CD4-positive, alpha-beta memory T cell (primary cell): ENCODE data around the gene ATP11C. TPM values are rescaled to one million over a fixed set of nuclear protein-coding genes. Genes with fewer than 3 reads are reported as not detected.
"Not testable (repeated sequence)": the region's sequence is repeated elsewhere in the genome, so short reads cannot be mapped to it uniquely, and the experiment has no call there.

ENCODE experiments used
- CTCF ChIA-PET: fragments of 350-600 bp; sonication (Branson Sonifier 250); formaldehyde crosslinking; loops from one replicate; lab custom pipeline; 2021; ENCODE audit warnings: inconsistent platforms; ENCODE audit not compliant: partially characterized antibody; lab: Charles Lee
- POLR2A ChIA-PET: fragments of 350-600 bp; sonication (Branson Sonifier 250); formaldehyde crosslinking; loops from one replicate; lab custom pipeline; 2021; ENCODE audit not compliant: partially characterized antibody; lab: Charles Lee
- DNase-seq, 5 donors: peaks; one replicate each; pipeline versions ENCODE4 v3.0.0 to v3.0.0-alpha.2; 2020 to 2022; ENCODE audit warnings: mixed read lengths in 1 of 5
- H3K27ac ChIP-seq: one replicate; pipeline ENCODE4 v1.7.0; 2013; ENCODE audit warnings: low read depth, low read length
- H3K27me3 ChIP-seq: 2 replicates; pipeline ENCODE4 v1.7.0; 2013; ENCODE audit warnings: mild to moderate bottlenecking, low read length, moderate library complexity; ENCODE audit not compliant: insufficient read depth
- H3K36me3 ChIP-seq: 2 replicates; pipeline ENCODE4 v1.7.0; 2013; ENCODE audit warnings: mild to moderate bottlenecking, low read length, moderate library complexity; ENCODE audit not compliant: insufficient read depth
- H3K4me1 ChIP-seq: 2 replicates; pipeline ENCODE4 v1.7.0; 2013; ENCODE audit warnings: mild to moderate bottlenecking, low read length, moderate library complexity; ENCODE audit not compliant: insufficient read depth
- H3K4me3 ChIP-seq, 2 donors: one replicate each; pipeline ENCODE4 v1.7.0; 2013; ENCODE audit warnings: low read length in 2 of 2, mild to moderate bottlenecking in 1 of 2
- H3K9me3 ChIP-seq, 2 donors: one replicate each; pipeline ENCODE4 v1.7.0; 2013; ENCODE audit warnings: low read length in 2 of 2, control low read depth in 1 of 2; ENCODE audit not compliant: control insufficient read depth in 1 of 2
- H3K27ac Mint-ChIP-seq, 7 donors: one replicate each; pipeline ENCODE4 v1.8.0; 2020 to 2021; ENCODE audit warnings: mixed read lengths in 7 of 7, mild to moderate bottlenecking in 6 of 7, inconsistent platforms in 3 of 7, moderate library complexity in 3 of 7
- H3K27me3 Mint-ChIP-seq, 2 donors: one replicate each; pipeline ENCODE4 v1.8.0; 2020 to 2021; ENCODE audit warnings: mixed read lengths in 2 of 2
- H3K36me3 Mint-ChIP-seq, 2 donors: one replicate each; pipeline ENCODE4 v1.8.0; 2020 to 2021; ENCODE audit warnings: mixed read lengths in 2 of 2, inconsistent platforms in 1 of 2, mild to moderate bottlenecking in 1 of 2
- H3K4me1 Mint-ChIP-seq, 4 donors: one replicate each; pipeline ENCODE4 v1.8.0; 2020 to 2021; ENCODE audit warnings: mixed read lengths in 4 of 4, mild to moderate bottlenecking in 1 of 4
- H3K4me3 Mint-ChIP-seq, 8 donors: one replicate each; pipeline ENCODE4 v1.8.0; 2020 to 2021; ENCODE audit warnings: mixed read lengths in 8 of 8, mild to moderate bottlenecking in 7 of 8, moderate library complexity in 6 of 8, inconsistent platforms in 3 of 8
- H3K9me3 Mint-ChIP-seq, 8 donors: one replicate each; pipeline ENCODE4 v1.8.0; 2020 to 2021; ENCODE audit warnings: mixed read lengths in 8 of 8, mild to moderate bottlenecking in 5 of 8, inconsistent platforms in 3 of 8, moderate library complexity in 1 of 8
- intact Hi-C: fragments of 100-400 bp; cut with micrococcal nuclease; formaldehyde crosslinking; loops from one replicate; pipeline ENCODE4 v1.15.1; 2023
- polyA plus RNA-seq, 2 donors: library from polyadenylated mRNA; unstranded; fragments of 300-500 nt; fragmentation: Illumina TruSeq; gene quantifications; one replicate each; pipeline ENCODE4 v1.2.3, GENCODE V29; 2021
- total RNA-seq, 2 experiments: library from RNA; stranded (reverse); gene quantifications; one replicate each; pipeline ENCODE4 v1.2.3, GENCODE V29; 2021

Gene ATP11C
- total and polyA plus RNA-seq, 4 experiments from 2014 or later, result 3.4 to 25.6 (median 14.9) TPM

GRCh38 chrX:139967750-139968149, 34.9 kb upstream of the ATP11C start:
- intact Hi-C loops, result no loop called here
- H3K27ac ChIP-seq, result no peak overlapping the region
- H3K9me3 ChIP-seq, result no peaks in the 10 kb centered on the region
- H3K4me3 ChIP-seq, result no peak overlapping the region
- DNase-seq, result no peak
- ChIA-PET CTCF (no interaction called here), POLR2A (no interaction called here)
- no peaks in the 10 kb centered on the region for H3K36me3 Mint-ChIP-seq
- no peaks in the 10 kb centered on the region for H3K27me3 ChIP-seq
- H3K27ac Mint-ChIP-seq, result peak overlapping the region in 1 of 7 donors; percentile 15
- H3K36me3 ChIP-seq, result no peaks in the 10 kb centered on the region
- H3K4me3 Mint-ChIP-seq, result no peak overlapping the region
- no peaks in the 10 kb centered on the region for H3K4me1 ChIP-seq
- peaks cover 0 to 5% (median 0%) of the 10 kb centered on the region in 8 donors for H3K9me3 Mint-ChIP-seq
- H3K4me1 Mint-ChIP-seq, result peaks cover 0 to 2% (median 0%) of the 10 kb centered on the region in 4 donors
- H3K27me3 Mint-ChIP-seq, result peaks cover 4 to 12% of the 10 kb centered on the region in 2 donors

GRCh38 chrX:139967300-139967699, 34.4 kb upstream of the ATP11C start:
- Histone ChIP-seq H3K36me3 (no peaks in the 10 kb centered on the region), H3K27me3 (no peaks in the 10 kb centered on the region), H3K9me3 (no peaks in the 10 kb centered on the region), H3K4me3 (no peak overlapping the region), H3K27ac (no peak overlapping the region), H3K4me1 (no peaks in the 10 kb centered on the region)
- Mint-ChIP-seq H3K4me3 (no peak overlapping the region), H3K4me1 (peaks cover 0 to 2% (median 0%) of the 10 kb centered on the region in 4 donors), H3K27ac (no peak overlapping the region), H3K9me3 (peaks cover 0 to 5% (median 0%) of the 10 kb centered on the region in 8 donors), H3K36me3 (no peaks in the 10 kb centered on the region), H3K27me3 (peaks cover 4 to 8% of the 10 kb centered on the region in 2 donors)
- no peak for DNase-seq
- intact Hi-C loops, result no loop called here
- ChIA-PET POLR2A (no interaction called here), CTCF (no interaction called here)

GRCh38 chrX:139966159-139966558, 33.3 kb upstream of the ATP11C start:
- H3K4me1 Mint-ChIP-seq, POLR2A ChIA-PET, intact Hi-C loops, H3K9me3 Mint-ChIP-seq, H3K36me3 ChIP-seq, H3K27ac Mint-ChIP-seq, H3K27ac ChIP-seq, H3K27me3 ChIP-seq, H3K4me3 Mint-ChIP-seq, H3K4me1 ChIP-seq, H3K36me3 Mint-ChIP-seq, H3K4me3 ChIP-seq, DNase-seq, H3K9me3 ChIP-seq, H3K27me3 Mint-ChIP-seq: not testable (repeated sequence)
- CTCF ChIA-PET, result interaction anchor here (0.7 to 1.1 kb wide), 2 partner anchors 7 to 9 kb away, joined by 3 to 4 read pairs; no protein-coding TSS in a partner anchor

- no peaks in the 10 kb centered on the region for H3K27me3 ChIP-seq
- H3K27ac ChIP-seq, result no peak within 1 kb of the TSS
- Mint-ChIP-seq H3K36me3 (no peaks in the 10 kb centered on the region), H3K27ac (no peak within 1 kb of the TSS), H3K4me1 (no peaks in the 10 kb centered on the region), H3K27me3 (peaks cover 3 to 8% of the 10 kb centered on the region in 2 donors), H3K4me3 (no peak within 1 kb of the TSS), H3K9me3 (peaks cover 0 to 5% (median 0%) of the 10 kb centered on the region in 8 donors)
- no peak within 1 kb of the TSS for H3K4me3 ChIP-seq
- no peaks in the 10 kb centered on the region for H3K36me3 ChIP-seq
- H3K9me3 ChIP-seq, result no peaks in the 10 kb centered on the region
- no peaks in the 10 kb centered on the region for H3K4me1 ChIP-seq
- intact Hi-C loops, result no loop called here
- ChIA-PET POLR2A (no interaction called here), CTCF (interaction anchor here (0.7 to 1.1 kb wide), 2 partner anchors 8 to 10 kb away, joined by 3 to 4 read pairs; no protein-coding TSS in a partner anchor)
- DNase-seq, result no peak
Measured at GRCh38 chrX:139965421-139965820, 32.6 kb upstream of the ATP11C start, which contains the start of gene CXorf66. Gene CXorf66, minus strand, starts transcription at chrX:139965521. Its CDS starts 25 bp downstream, at chrX:139965496.

GRCh38 chrX:139961091-139961490, 28.2 kb upstream of the ATP11C start:
- H3K27me3 ChIP-seq, DNase-seq, H3K27ac Mint-ChIP-seq, H3K4me3 Mint-ChIP-seq, POLR2A ChIA-PET, H3K4me1 ChIP-seq, H3K9me3 ChIP-seq, H3K36me3 Mint-ChIP-seq, H3K27ac ChIP-seq, H3K36me3 ChIP-seq, H3K9me3 Mint-ChIP-seq, intact Hi-C loops, H3K4me3 ChIP-seq, H3K4me1 Mint-ChIP-seq, CTCF ChIA-PET: not testable (repeated sequence)
- peaks cover 6 to 10% of the 10 kb centered on the region in 2 donors for H3K27me3 Mint-ChIP-seq

- Mint-ChIP-seq H3K36me3 (no peaks in the 10 kb centered on the region), H3K27ac (no peak overlapping the region)
Measured at GRCh38 chrX:139949703-139950102, 16.9 kb upstream of the ATP11C start.

GRCh38 chrX:139945075-139945474, 12.2 kb upstream of the ATP11C start:
- H3K27me3 Mint-ChIP-seq, result peaks cover 0 to 1% of the 10 kb centered on the region in 2 donors
- POLR2A ChIA-PET, result no interaction called here
- DNase-seq, result no peak

More at GRCh38 chrX:139949703-139950102, 16.9 kb upstream of the ATP11C start:
- Histone ChIP-seq H3K4me1 (no peaks in the 10 kb centered on the region), H3K4me3 (no peak overlapping the region), H3K9me3 (no peaks in the 10 kb centered on the region), H3K27ac (no peak overlapping the region), H3K36me3 (no peaks in the 10 kb centered on the region), H3K27me3 (no peaks in the 10 kb centered on the region)
- no peak overlapping the region for H3K4me3 Mint-ChIP-seq
- H3K4me1 Mint-ChIP-seq, result peaks cover 0 to 1% (median 0%) of the 10 kb centered on the region in 4 donors
- intact Hi-C loops, result no loop called here
- DNase-seq, result no peak
- peaks cover 1 to 2% of the 10 kb centered on the region in 2 donors for H3K27me3 Mint-ChIP-seq
- ChIA-PET POLR2A (no interaction called here), CTCF (no interaction called here)
- H3K9me3 Mint-ChIP-seq, result no peaks in the 10 kb centered on the region

More at GRCh38 chrX:139945075-139945474, 12.2 kb upstream of the ATP11C start:
- no peaks in the 10 kb centered on the region for H3K27me3 ChIP-seq
- intact Hi-C loops, result no loop called here
- no peaks in the 10 kb centered on the region for H3K9me3 ChIP-seq
- no peak overlapping the region for H3K27ac ChIP-seq
- CTCF ChIA-PET, result no interaction called here
- H3K4me1 ChIP-seq, result no peaks in the 10 kb centered on the region
- no peak overlapping the region for H3K4me3 ChIP-seq
- Mint-ChIP-seq H3K27ac (no peak overlapping the region), H3K4me1 (peaks cover 0 to 1% (median 0%) of the 10 kb centered on the region in 4 donors), H3K4me3 (no peak overlapping the region), H3K9me3 (no peaks in the 10 kb centered on the region), H3K36me3 (no peaks in the 10 kb centered on the region)
- no peaks in the 10 kb centered on the region for H3K36me3 ChIP-seq
